Central memory CD8-positive, alpha-beta T cell (primary cell): ENCODE measurements around the gene CNGA1.
A peak's percentile ranks its signal among the peaks of the same experiment; 100 is the strongest.

Experiments
- ATAC-seq: fragments of 150-1000 bp; cut with Tn5 transposase; replicated peaks from 2 replicates; pipeline ENCODE4 v1.10.0; 2022; ENCODE audit warnings: mild to moderate bottlenecking, moderate FRiP score, moderate number of reproducible peaks; ENCODE audit not compliant: poor library complexity, severe bottlenecking; ENCODE audit errors: extremely low read depth
- DNase-seq, 2 donors: peaks; one replicate each; pipeline ENCODE4 v3.0.0; 2021; ENCODE audit warnings: low spot score in 2 of 2
- H3K27ac Mint-ChIP-seq: one replicate; pipeline ENCODE4 v1.8.0; 2022; ENCODE audit warnings: low read depth, mild to moderate bottlenecking, moderate library complexity, mixed read lengths
- H3K27me3 Mint-ChIP-seq: one replicate; pipeline ENCODE4 v1.8.0; 2022; ENCODE audit warnings: mixed read lengths
- H3K36me3 Mint-ChIP-seq: one replicate; pipeline ENCODE4 v1.8.0; 2022; ENCODE audit warnings: mild to moderate bottlenecking, moderate library complexity, mixed read lengths; ENCODE audit not compliant: insufficient read depth
- H3K4me1 Mint-ChIP-seq: one replicate; pipeline ENCODE4 v1.8.0; 2022; ENCODE audit warnings: mixed read lengths
- H3K4me3 Mint-ChIP-seq: one replicate; pipeline ENCODE4 v1.8.0; 2022; ENCODE audit warnings: mild to moderate bottlenecking, moderate library complexity, mixed read lengths
- H3K9me3 Mint-ChIP-seq: one replicate; pipeline ENCODE4 v1.8.0; 2022; ENCODE audit warnings: mixed read lengths

CNGA1 gene

DNA sequence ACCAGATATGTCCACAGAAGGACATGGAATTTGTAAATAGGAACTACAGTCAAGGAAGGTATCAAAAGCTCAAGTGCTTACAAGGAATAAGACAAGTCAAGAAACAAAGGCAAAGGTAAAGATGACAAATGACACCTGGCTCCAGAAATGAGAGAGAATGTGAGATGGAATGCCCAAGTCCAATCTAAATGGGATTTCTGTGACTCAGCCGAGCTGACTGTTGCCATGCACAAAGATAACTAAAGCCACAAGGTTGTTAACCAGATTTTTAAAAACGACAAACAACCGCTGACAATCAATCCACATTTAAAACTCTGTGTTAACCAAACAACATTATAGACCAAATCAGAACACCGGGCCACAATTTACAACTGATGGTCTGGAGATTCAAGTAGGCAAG lies 103.2 kb downstream of the CNGA1 start:
- peaks cover 28% of the 10 kb centered on the region for H3K4me1 Mint-ChIP-seq
- H3K27ac Mint-ChIP-seq = peak overlapping the region; percentile 84
- no peaks in the 10 kb centered on the region for H3K27me3 Mint-ChIP-seq
- H3K4me3 Mint-ChIP-seq = peak overlapping the region; percentile 93
- DNase-seq = no peak
- no peaks in the 10 kb centered on the region for H3K9me3 Mint-ChIP-seq
- H3K36me3 Mint-ChIP-seq = peaks cover 15% of the 10 kb centered on the region
- no peak for ATAC-seq

DNA sequence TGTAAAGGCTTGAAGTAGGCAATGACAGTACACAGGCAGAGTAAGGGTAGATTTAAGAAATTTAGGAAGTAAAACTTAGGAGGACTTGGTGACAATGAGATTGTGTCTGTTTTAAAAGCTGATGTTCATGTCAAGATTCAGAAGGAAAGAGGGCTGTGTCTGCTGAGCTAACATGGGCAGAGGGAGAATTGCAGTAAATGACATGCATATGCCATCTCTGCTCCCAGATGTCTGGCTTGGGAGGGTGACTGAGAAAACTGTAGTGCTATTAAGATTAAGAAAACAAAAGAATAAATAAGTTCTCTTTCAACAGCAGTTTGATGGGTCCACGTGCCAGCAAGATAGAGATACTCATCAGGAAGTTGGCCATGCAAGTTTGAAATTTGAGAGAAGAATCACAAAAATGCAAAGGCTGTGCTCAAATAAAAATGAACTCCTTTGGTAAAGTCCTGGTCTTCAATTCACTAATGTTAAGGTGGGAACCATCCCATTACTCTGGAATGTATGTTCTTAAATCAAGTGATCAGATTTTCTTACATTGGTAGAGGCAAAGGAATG lies 109.3 kb downstream of the CNGA1 start:
- Mint-ChIP-seq H3K36me3 (peaks cover 23% of the 10 kb centered on the region), H3K9me3 (no peaks in the 10 kb centered on the region), H3K27ac (no peak overlapping the region), H3K27me3 (no peaks in the 10 kb centered on the region), H3K4me1 (peaks cover 12% of the 10 kb centered on the region), H3K4me3 (no peak overlapping the region)
- DNase-seq (no peak), ATAC-seq (no peak)

DNA sequence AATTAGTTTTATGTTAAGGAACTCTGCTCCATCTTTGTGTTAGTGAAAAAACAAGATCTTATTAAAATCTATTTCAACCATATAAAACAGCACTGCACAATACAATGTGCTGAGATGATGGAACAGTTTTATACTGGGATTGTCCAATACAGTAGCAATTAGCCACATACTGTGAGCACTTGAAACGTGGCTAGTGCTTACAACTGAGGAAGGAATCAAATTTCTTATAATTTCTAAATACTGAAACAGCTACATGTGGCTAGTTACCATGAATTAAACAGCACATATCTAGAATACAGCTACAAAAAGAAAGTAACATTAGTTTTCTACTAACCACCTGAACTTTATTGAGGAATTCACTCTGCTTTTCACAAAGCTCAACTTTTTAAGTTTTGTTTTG lies 116.8 kb downstream of the CNGA1 start:
- Mint-ChIP-seq H3K4me1 (no peaks in the 10 kb centered on the region), H3K27me3 (no peaks in the 10 kb centered on the region), H3K4me3 (no peak overlapping the region), H3K36me3 (peaks cover 33% of the 10 kb centered on the region), H3K9me3 (no peaks in the 10 kb centered on the region), H3K27ac (no peak overlapping the region)
- DNase-seq = no peak
- no peak for ATAC-seq

DNA sequence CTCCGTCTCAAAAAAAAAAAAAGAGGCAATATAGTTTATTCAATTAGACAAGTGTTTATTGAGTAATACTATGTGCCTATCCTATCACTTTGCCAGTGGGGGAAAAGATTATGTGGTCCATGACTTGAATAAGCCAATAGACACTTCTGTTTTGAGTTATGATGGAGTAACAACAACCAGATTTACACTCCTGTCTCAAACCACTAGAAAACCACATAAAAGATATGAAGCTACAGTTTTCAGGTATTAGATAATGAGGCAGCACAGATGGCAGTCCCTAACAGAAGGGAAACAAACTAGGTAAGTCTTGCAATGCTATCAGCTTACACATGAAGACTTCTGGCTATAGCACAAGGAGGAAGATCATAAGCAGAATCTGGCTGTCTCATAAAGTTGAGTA lies 124.6 kb downstream of the CNGA1 start:
- no peak overlapping the region for H3K4me3 Mint-ChIP-seq
- no peaks in the 10 kb centered on the region for H3K27me3 Mint-ChIP-seq
- no peaks in the 10 kb centered on the region for H3K9me3 Mint-ChIP-seq
- no peaks in the 10 kb centered on the region for H3K4me1 Mint-ChIP-seq
- no peak overlapping the region for H3K27ac Mint-ChIP-seq
- no peak for ATAC-seq
- H3K36me3 Mint-ChIP-seq = peaks cover 36% of the 10 kb centered on the region
- DNase-seq = no peak
